GM18873 (cell line): ENCODE data around the gene PXDN.
"Not testable (repeated sequence)": the region's sequence is repeated elsewhere in the genome, so short reads cannot be mapped to it uniquely, and the experiment has no call there.

Experiments used
- ATAC-seq: cut with Tn5 transposase; IDR thresholded peaks from one replicate; pipeline ENCODE4 v1.9.1; 2021; ENCODE audit warnings: mild to moderate bottlenecking, moderate library complexity, moderate number of reproducible peaks; ENCODE audit not compliant: unreplicated experiment, low FRiP score

PXDN gene

DNA sequence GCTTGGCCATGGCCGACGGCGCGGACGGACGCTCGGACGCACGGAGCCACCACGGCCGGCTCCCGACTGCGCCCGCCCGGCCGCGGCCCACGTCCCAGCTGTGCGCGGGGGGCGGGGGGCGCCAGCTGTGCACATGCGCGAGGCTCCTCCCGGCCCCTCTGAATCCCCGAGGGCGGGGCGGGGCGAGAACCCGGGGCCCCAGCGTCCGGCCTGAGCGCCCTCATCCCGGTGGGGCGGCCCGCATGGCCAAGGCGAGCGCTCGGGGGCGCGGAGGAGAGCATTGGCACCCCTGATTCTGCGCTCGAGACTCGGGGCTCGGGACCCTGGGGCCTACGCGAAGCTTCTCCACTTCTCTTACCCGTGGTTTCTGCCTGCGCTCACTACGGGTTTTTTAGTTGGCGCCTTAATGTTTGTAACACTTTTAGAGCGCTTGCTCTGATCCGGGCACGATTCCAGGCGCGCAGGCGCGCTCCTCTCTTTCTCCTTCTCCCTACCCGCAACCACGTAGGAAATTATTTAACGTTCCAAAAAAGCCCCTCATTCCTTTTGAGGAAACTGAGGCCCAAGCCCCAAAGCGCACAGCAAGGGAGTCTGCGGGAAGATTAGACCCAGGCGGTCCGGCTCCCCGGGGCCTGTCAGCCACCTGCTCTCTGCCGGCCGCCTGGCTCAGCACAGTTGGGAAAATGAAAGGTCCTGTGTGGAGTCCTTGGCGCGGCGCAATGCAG lies at the start of gene PXDN:
Gene PXDN, minus strand, starts transcription at position 70 of the 725 bp plus-strand sequence. Its CDS starts 60 bp downstream, at position 10.
- no peak for ATAC-seq

GRCh38 chr2:1793868-1794445 lies 49.6 kb upstream of the PXDN start:
- no peak for ATAC-seq

DNA sequence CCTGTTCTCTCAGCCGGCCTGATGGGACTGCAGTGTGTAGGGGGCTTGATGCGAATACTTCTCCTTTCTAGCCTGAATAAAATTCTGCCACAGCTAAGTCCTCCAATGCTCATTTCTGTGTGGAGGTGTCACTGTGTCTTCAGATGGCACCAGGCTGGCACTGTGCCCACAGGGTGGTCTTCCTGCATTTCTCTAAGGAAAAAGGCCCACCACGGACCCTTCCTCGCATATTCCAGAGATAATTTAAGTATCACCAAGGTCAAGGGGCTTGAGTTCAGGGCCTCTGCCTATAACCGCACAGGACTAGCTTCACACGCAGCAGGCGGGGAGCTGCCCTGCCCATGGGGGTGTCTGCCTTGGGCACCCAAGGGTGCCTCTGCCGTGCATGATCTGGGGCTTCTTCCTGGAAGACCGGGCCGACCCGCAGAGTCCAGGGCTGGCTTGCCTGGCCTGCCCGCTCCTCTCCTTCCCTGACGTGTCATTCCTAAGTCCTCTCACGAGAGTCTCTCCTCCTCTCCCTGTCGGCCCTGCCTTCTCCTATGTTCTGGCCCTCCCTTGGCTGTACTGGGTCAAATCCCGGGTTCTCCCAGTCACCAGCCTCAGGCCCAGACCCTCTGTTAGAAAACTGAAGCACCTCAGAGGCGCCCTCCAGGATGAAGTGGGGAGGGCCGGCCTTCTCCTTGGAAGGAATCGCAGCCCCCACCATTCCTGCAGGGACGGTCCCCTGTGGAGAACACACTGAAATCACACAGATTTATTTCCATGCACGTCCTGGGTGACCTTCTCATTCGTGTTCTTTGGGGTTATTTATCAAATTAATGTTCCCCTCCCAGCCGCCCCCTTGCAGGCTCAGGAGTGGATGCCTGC lies 48.9 kb upstream of the PXDN start:
- ATAC-seq = no peak

GRCh38 chr2:1791685-1792435 lies 47.5 kb upstream of the PXDN start:
- ATAC-seq = no peak

GRCh38 chr2:1791006-1791605 lies 46.8 kb upstream of the PXDN start:
- ATAC-seq = no peak

DNA sequence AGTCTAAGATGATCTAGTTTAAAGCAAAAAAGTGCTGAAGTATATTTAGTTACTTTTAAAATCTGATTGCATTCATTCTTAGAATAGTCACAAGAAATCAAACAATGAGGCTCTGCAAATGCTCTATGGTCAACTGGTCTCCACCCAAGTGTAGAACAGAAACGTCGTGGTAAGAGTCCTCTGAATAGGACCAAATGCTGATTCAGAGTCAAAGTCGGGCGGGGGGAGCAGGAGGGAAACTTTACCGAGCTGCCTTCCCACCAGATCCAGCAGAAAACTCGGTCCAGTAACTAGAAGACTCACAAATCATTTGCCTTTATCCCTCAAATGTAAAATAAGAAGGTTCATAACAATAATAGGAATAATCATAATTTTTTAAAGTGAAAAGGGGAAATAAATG lies 46.2 kb upstream of the PXDN start:
- ATAC-seq = no peak

- ATAC-seq = no peak
Measured at GRCh38 chr2:1789610-1790009, 45.3 kb upstream of the PXDN start.

DNA sequence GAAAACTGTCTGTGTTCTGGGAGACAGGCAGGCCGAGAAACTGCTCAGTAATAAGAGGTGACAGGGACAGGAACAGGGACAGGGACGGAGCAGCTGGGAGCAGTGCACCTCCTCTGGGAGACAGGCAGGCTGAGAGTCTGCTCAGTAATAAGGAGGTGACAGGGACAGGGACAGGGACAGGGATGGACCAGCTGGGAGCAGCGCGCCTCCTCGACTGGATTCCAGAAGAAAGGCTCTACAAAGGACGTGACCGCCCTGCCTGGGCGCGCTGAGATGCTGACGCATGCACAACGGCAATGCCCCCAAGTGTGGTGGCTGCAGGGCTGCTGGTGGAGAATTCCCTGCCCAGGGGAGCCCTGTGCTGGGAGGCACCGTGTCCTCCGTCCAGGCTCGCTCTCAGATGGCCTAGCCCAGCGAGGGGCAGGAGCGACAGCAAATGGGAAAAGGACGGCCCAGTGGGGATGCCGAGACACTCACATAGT lies 44.2 kb upstream of the PXDN start:
- ATAC-seq = no peak

GRCh38 chr2:1787755-1788477 lies 43.6 kb upstream of the PXDN start:
- ATAC-seq = no peak

GRCh38 chr2:1784986-1785617 lies 40.8 kb upstream of the PXDN start:
- ATAC-seq = no peak

DNA sequence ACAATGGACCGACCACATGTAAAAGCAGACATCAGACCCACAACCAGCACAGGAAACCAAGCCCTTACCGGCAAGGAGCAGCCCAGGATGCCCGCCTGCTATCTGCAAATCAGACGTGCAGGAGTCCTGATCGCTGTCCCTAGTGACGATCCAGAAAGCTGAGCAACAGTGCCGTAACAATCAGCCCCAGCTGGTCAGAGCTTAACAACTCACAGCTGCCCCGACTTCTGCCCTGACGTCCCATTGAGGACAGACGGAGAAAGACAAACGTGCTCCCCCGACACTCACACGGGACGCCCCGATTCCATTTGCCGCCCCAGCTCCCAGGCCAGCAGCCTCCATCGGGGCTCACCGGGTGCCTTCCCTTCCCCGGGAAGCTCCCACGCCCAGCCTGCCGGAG lies 39.8 kb upstream of the PXDN start:
- ATAC-seq = no peak

- ATAC-seq = no peak
Measured at GRCh38 chr2:1782514-1782913, 38.2 kb upstream of the PXDN start.

- ATAC-seq = no peak
Measured at GRCh38 chr2:1781291-1782080, 37.2 kb upstream of the PXDN start.

GRCh38 chr2:1780693-1781092 lies 36.4 kb upstream of the PXDN start:
- ATAC-seq = no peak

GRCh38 chr2:1780054-1780453 lies 35.7 kb upstream of the PXDN start:
- not testable (repeated sequence) for ATAC-seq

DNA sequence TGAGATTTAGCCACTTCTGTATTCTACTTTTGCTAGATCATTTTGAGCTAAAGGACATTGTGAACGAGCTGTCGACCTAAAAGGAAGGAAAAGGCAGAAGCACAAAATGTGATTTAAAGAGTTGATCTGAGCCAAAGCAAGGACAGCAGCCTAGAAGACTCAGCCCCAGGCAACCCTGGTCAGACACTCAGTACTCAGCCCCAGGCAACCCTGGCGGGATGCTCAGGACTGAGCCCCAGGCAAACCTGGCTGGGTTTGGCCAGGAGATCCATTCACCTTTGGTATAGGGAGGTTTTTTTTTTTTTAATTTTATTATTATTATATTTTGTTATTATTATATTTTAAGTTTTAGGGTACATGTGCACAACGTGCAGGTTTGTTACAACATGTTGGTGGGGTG lies 34.3 kb upstream of the PXDN start:
- no peak for ATAC-seq

DNA sequence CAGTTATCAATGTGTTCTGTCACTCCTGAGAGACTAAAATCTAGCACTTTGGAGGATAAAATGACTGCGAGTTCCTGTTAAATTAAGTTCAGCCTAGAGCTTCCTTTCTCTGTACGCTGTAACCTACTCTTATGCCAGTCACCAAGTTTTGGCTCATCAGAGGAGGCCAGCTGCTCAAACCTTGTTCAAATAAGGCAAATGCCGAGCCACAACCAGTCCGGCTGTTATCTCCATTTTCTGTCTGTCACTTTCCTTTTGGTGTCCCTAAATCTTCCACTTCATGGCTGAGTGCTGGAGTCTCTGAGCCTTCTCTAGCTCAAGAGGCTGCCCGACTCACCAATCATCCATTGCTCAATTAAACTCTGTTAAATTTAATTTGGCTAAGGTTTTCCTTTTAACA lies 33.5 kb upstream of the PXDN start:
- no peak for ATAC-seq

DNA sequence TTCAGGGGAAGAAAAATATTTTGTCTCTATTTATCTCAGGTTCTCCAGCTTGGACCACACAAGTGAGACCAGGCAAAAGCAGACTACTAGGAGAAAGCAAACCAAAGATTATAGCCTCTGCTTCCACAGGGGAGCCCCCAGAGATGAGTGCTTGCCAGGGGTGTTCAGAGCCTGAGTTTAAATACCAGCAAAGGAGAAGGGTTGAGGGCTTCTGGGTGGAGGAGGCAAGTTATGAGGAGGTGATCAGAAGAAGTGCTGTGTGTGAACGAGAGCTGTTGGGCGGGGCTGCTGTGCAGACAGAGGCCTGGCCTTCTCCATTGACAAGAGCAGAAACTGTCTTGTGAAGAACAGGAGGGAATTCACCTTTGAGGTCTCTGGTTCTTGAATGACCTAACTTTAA lies 32.8 kb upstream of the PXDN start:
- ATAC-seq = no peak
